Naive thymus-derived CD4-positive, alpha-beta T cell (primary cell): Measurements from ENCODE around the gene NTNG1. TPM values are rescaled to one million over a fixed set of nuclear protein-coding genes. Genes with fewer than 3 reads are reported as not detected.

Source experiments
- ATAC-seq: fragments of 150-1000 bp; cut with Tn5 transposase; 2 replicates; pipeline ENCODE4 v1.10.0; 2021; ENCODE audit warnings: mild to moderate bottlenecking, moderate library complexity
- CTCF ChIA-PET: fragments of 350-600 bp; sonication (Branson Sonifier 250); formaldehyde crosslinking; loops from one replicate; lab custom pipeline; 2021; ENCODE audit warnings: antibody characterized with exemption; lab: Charles Lee
- POLR2A ChIA-PET: fragments of 350-600 bp; sonication (Branson Sonifier 250); formaldehyde crosslinking; loops from one replicate; lab custom pipeline; 2021; ENCODE audit warnings: antibody characterized with exemption, inconsistent platforms; lab: Charles Lee
- DNase-seq, 9 donors: peaks; one replicate each; pipeline versions ENCODE4 v3.0.0 to v3.0.0-alpha.2; 2020 to 2022; ENCODE audit warnings: mixed read lengths in 1 of 9
- H3K27ac ChIP-seq: one replicate; pipeline ENCODE4 v1.7.0; 2013; ENCODE audit warnings: mild to moderate bottlenecking, low read depth, low read length, moderate library complexity
- H3K27me3 ChIP-seq, 2 donors: one replicate each; pipeline ENCODE4 v1.7.0; 2013; ENCODE audit warnings: low read length in 2 of 2, mild to moderate bottlenecking in 2 of 2, moderate library complexity in 2 of 2; ENCODE audit not compliant: control insufficient read depth in 2 of 2, insufficient read depth in 2 of 2
- H3K36me3 ChIP-seq, 3 experiments: 1 replicate in 2 of 3; 2 replicates in 1 of 3; pipeline ENCODE4 v1.7.0; 2013; ENCODE audit warnings: low read length in 3 of 3, mild to moderate bottlenecking in 3 of 3, moderate library complexity in 1 of 3; ENCODE audit not compliant: insufficient read depth in 3 of 3, control insufficient read depth in 2 of 3
- H3K4me1 ChIP-seq, 2 donors: one replicate each; pipeline ENCODE4 v1.7.0; 2013; ENCODE audit warnings: low read length in 2 of 2, mild to moderate bottlenecking in 2 of 2, moderate library complexity in 1 of 2; ENCODE audit not compliant: control insufficient read depth in 2 of 2, insufficient read depth in 2 of 2
- H3K4me3 ChIP-seq: 2 replicates; pipeline ENCODE4 v1.7.0; 2013; ENCODE audit warnings: mild to moderate bottlenecking, low read length
- H3K9me3 ChIP-seq, 3 experiments: 1 replicate in 2 of 3; 2 replicates in 1 of 3; pipeline ENCODE4 v1.7.0; 2013; ENCODE audit warnings: low read length in 3 of 3; ENCODE audit not compliant: control insufficient read depth in 2 of 3
- H3K27ac Mint-ChIP-seq, 9 donors: one replicate each; pipeline ENCODE4 v1.8.0; 2020 to 2022; ENCODE audit warnings: mixed read lengths in 9 of 9, mild to moderate bottlenecking in 8 of 9, moderate library complexity in 5 of 9, inconsistent platforms in 2 of 9
- H3K27me3 Mint-ChIP-seq, 5 donors: one replicate each; pipeline ENCODE4 v1.8.0; 2021 to 2022; ENCODE audit warnings: mixed read lengths in 5 of 5, mild to moderate bottlenecking in 1 of 5
- H3K36me3 Mint-ChIP-seq, 5 donors: one replicate each; pipeline ENCODE4 v1.8.0; 2020 to 2022; ENCODE audit warnings: mixed read lengths in 5 of 5, mild to moderate bottlenecking in 3 of 5, inconsistent platforms in 1 of 5
- H3K4me1 Mint-ChIP-seq, 7 donors: one replicate each; pipeline ENCODE4 v1.8.0; 2020 to 2022; ENCODE audit warnings: mixed read lengths in 7 of 7, mild to moderate bottlenecking in 3 of 7, inconsistent platforms in 1 of 7
- H3K4me3 Mint-ChIP-seq, 10 donors: one replicate each; pipeline ENCODE4 v1.8.0; 2020 to 2022; ENCODE audit warnings: mild to moderate bottlenecking in 10 of 10, mixed read lengths in 10 of 10, moderate library complexity in 6 of 10, inconsistent platforms in 2 of 10
- H3K9me3 Mint-ChIP-seq, 11 donors: one replicate each; pipeline ENCODE4 v1.8.0; 2020 to 2022; ENCODE audit warnings: mixed read lengths in 11 of 11, mild to moderate bottlenecking in 4 of 11, inconsistent platforms in 1 of 11, moderate library complexity in 1 of 11
- intact Hi-C, 2 donors: fragments of 100-400 bp; cut with micrococcal nuclease; formaldehyde crosslinking; loops; one replicate each; pipeline ENCODE4 v1.15.1; 2023
- polyA plus RNA-seq, 2 donors: library from polyadenylated mRNA; unstranded; fragments of 300-500 nt; fragmentation: Illumina TruSeq; gene quantifications; one replicate each; pipeline ENCODE4 v1.2.3, GENCODE V29; 2021
- total RNA-seq, 6 experiments: library from RNA in 5 of 6; stranded (reverse) in 5 of 6; gene quantifications; 1 replicate in 5 of 6; 2 replicates in 1 of 6; pipeline ENCODE4 v1.2.3 and lab custom pipeline; 2021 to 2026

NTNG1 gene
- total and polyA plus RNA-seq, 7 experiments from 2014 or later: not detected

DNA sequence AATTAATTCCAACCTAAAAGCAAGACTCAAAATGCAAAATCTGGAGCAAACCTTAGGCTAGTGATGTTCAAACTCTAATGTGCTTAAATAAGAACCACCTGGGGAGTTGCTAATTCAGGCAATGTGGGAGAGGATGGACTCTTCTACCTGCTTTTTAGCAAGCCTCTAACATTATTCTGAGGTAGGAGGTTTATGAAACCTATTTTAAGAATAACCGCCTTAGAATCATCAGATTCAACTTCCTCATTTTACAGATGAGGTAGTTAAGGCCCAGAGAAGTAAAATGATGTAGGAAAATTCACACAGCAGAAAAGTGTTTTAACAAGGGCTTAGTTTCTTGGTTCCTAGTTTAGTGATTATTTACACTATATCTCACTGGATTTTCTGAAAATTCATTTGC is 8.6 kb upstream of the NTNG1 start:
- DNase-seq (no peak), ATAC-seq (no peak)
- Mint-ChIP-seq H3K27ac (no peak overlapping the region), H3K4me3 (no peak overlapping the region), H3K36me3 (no peaks in the 10 kb centered on the region), H3K4me1 (no peaks in the 10 kb centered on the region), H3K9me3 (peaks cover 0 to 5% (median 0%) of the 10 kb centered on the region in 11 donors), H3K27me3 (peaks cover 0 to 51% (median 41%) of the 10 kb centered on the region in 5 donors)
- no peaks in the 10 kb centered on the region for H3K36me3 ChIP-seq
- CTCF ChIA-PET: no interaction called here
- no peaks in the 10 kb centered on the region for H3K4me1 ChIP-seq
- POLR2A ChIA-PET: interaction anchor here (0.6 kb wide), 1 partner anchor 13 kb away, joined by 3 read pairs; no protein-coding TSS in a partner anchor
- H3K4me3 ChIP-seq: no peak overlapping the region
- no peaks in the 10 kb centered on the region for H3K27me3 ChIP-seq
- intact Hi-C loops: no loop called here
- H3K27ac ChIP-seq: no peak overlapping the region
- no peaks in the 10 kb centered on the region for H3K9me3 ChIP-seq

- CTCF ChIA-PET: no interaction called here
- Mint-ChIP-seq H3K4me3 (no peak overlapping the region), H3K27ac (no peak overlapping the region), H3K4me1 (no peaks in the 10 kb centered on the region), H3K9me3 (peaks cover 0 to 5% (median 0%) of the 10 kb centered on the region in 11 donors), H3K27me3 (peaks cover 4 to 57% (median 46%) of the 10 kb centered on the region in 5 donors), H3K36me3 (no peaks in the 10 kb centered on the region)
- no peak overlapping the region for H3K4me3 ChIP-seq
- H3K27me3 ChIP-seq: no peaks in the 10 kb centered on the region
- no peak for DNase-seq
- POLR2A ChIA-PET: no interaction called here
- intact Hi-C loops: no loop called here
- ATAC-seq: no peak
- no peaks in the 10 kb centered on the region for H3K36me3 ChIP-seq
- no peak overlapping the region for H3K27ac ChIP-seq
- no peaks in the 10 kb centered on the region for H3K4me1 ChIP-seq
- no peaks in the 10 kb centered on the region for H3K9me3 ChIP-seq
Measured at GRCh38 chr1:107132780-107133179, 8.1 kb upstream of the NTNG1 start.

GRCh38 chr1:107135463-107135862 is 5.4 kb upstream of the NTNG1 start:
- H3K4me1 ChIP-seq: no peaks in the 10 kb centered on the region
- Mint-ChIP-seq H3K27ac (no peak overlapping the region), H3K9me3 (peaks cover 0 to 5% (median 0%) of the 10 kb centered on the region in 11 donors), H3K27me3 (peaks cover 30 to 66% (median 63%) of the 10 kb centered on the region in 5 donors), H3K4me1 (peaks cover 6 to 13% (median 12%) of the 10 kb centered on the region in 7 donors), H3K4me3 (no peak overlapping the region), H3K36me3 (no peaks in the 10 kb centered on the region)
- no peaks in the 10 kb centered on the region for H3K9me3 ChIP-seq
- peak in 1 of 9 donors; percentile 15 for DNase-seq
- intact Hi-C loops: no loop called here
- H3K4me3 ChIP-seq: no peak overlapping the region
- no peaks in the 10 kb centered on the region for H3K27me3 ChIP-seq
- H3K27ac ChIP-seq: no peak overlapping the region
- ATAC-seq: no peak
- H3K36me3 ChIP-seq: no peaks in the 10 kb centered on the region
- ChIA-PET CTCF (no interaction called here), POLR2A (no interaction called here)

- no peak overlapping the region for H3K27ac Mint-ChIP-seq
- no peak for DNase-seq
- CTCF ChIA-PET: no interaction called here
- Histone ChIP-seq H3K27me3 (peaks cover 0 to 2% of the 10 kb centered on the region in 2 donors), H3K4me1 (peaks cover 3 to 4% of the 10 kb centered on the region in 2 donors), H3K9me3 (no peaks in the 10 kb centered on the region), H3K27ac (no peak overlapping the region), H3K36me3 (no peaks in the 10 kb centered on the region), H3K4me3 (no peak overlapping the region)
- intact Hi-C loops: no loop called here
- no peaks in the 10 kb centered on the region for H3K36me3 Mint-ChIP-seq
- H3K27me3 Mint-ChIP-seq: peaks cover 52 to 82% (median 72%) of the 10 kb centered on the region in 5 donors
- no peak for ATAC-seq
- H3K9me3 Mint-ChIP-seq: peaks cover 0 to 5% (median 0%) of the 10 kb centered on the region in 11 donors
- H3K4me3 Mint-ChIP-seq: peak overlapping the region in 2 of 10 donors; percentile 1 to 51
- H3K4me1 Mint-ChIP-seq: peaks cover 14 to 27% (median 25%) of the 10 kb centered on the region in 7 donors
- POLR2A ChIA-PET: no interaction called here
Measured at GRCh38 chr1:107138166-107138565, 2.7 kb upstream of the NTNG1 start.

DNA sequence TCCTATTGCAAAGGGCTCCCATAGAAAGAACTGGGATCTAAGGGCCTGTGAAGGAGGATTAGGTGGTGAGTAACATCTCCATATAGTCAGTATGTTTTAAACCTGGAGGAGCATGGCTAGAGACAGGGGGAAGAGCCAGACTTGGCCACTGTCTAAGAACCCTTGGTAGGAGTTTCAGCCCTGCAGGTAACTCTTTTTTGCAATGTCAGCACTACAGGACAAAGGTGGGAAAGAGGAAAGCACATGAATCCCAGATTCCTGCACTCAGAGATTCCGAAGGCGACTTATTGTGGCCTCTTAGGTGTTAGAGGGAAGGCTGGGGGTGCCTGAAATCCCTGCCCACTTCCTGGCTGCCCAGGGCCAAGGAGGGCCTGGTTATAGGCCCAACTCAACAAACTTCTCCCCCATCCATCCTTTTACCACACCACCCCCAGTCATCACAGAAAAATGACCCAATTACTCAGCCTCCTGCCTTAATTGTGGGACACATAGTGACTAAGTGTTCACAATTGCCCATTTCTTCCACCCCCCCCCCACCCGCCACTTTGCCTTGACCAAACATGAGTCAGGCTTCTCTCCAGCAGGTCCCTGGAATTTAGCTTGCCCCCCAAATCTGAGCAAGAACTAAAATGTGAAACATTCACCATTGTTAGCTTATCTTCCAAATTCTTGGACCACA is 1.9 kb upstream of the NTNG1 start:
- no peak overlapping the region for H3K27ac ChIP-seq
- H3K9me3 Mint-ChIP-seq: peaks cover 0 to 3% (median 0%) of the 10 kb centered on the region in 11 donors
- no peaks in the 10 kb centered on the region for H3K36me3 Mint-ChIP-seq
- H3K27me3 ChIP-seq: peaks cover 0 to 2% of the 10 kb centered on the region in 2 donors
- peaks cover 3 to 4% of the 10 kb centered on the region in 2 donors for H3K4me1 ChIP-seq
- DNase-seq (no peak), ATAC-seq (no peak)
- no peak overlapping the region for H3K4me3 ChIP-seq
- ChIA-PET POLR2A (no interaction called here), CTCF (no interaction called here)
- intact Hi-C loops: no loop called here
- no peaks in the 10 kb centered on the region for H3K9me3 ChIP-seq
- peaks cover 14 to 27% (median 25%) of the 10 kb centered on the region in 7 donors for H3K4me1 Mint-ChIP-seq
- peaks cover 54 to 84% (median 74%) of the 10 kb centered on the region in 5 donors for H3K27me3 Mint-ChIP-seq
- H3K4me3 Mint-ChIP-seq: peak overlapping the region in 7 of 10 donors; percentile 19 to 95 (median 81)
- no peaks in the 10 kb centered on the region for H3K36me3 ChIP-seq
- H3K27ac Mint-ChIP-seq: no peak overlapping the region

GRCh38 chr1:107139833-107140702 is 771 bp upstream of the NTNG1 start:
- ATAC-seq (peak; percentile 68), DNase-seq (peak in 4 of 9 donors; percentile 17 to 20 (median 18))
- Mint-ChIP-seq H3K9me3 (peaks cover 0 to 3% (median 0%) of the 10 kb centered on the region in 11 donors), H3K36me3 (no peaks in the 10 kb centered on the region), H3K27ac (no peak overlapping the region), H3K4me3 (peak overlapping the region; percentile 74 to 95 (median 86)), H3K27me3 (peaks cover 63 to 82% (median 75%) of the 10 kb centered on the region in 5 donors), H3K4me1 (peaks cover 14 to 27% (median 25%) of the 10 kb centered on the region in 7 donors)
- Histone ChIP-seq H3K9me3 (no peaks in the 10 kb centered on the region), H3K4me1 (peaks cover 3 to 4% of the 10 kb centered on the region in 2 donors), H3K36me3 (no peaks in the 10 kb centered on the region), H3K27me3 (peaks cover 2 to 3% of the 10 kb centered on the region in 2 donors), H3K27ac (no peak overlapping the region), H3K4me3 (peak overlapping the region; percentile 32)
- ChIA-PET CTCF (no interaction called here), POLR2A (no interaction called here)
- intact Hi-C loops: no loop called here
